NOMO-1 treated with DMSO at 0.1 percent for 48 hours (cell line): ENCODE data around the gene OR10A5.
"Not testable (repeated sequence)": the region's sequence is repeated elsewhere in the genome, so short reads cannot be mapped to it uniquely, and the experiment has no call there.

Source experiments
- DNase-seq: peaks from one replicate; lab custom pipeline; 2025; ENCODE audit not compliant: unreplicated experiment; lab: John Stamatoyannopoulos, UW

Gene OR10A5, protein sequence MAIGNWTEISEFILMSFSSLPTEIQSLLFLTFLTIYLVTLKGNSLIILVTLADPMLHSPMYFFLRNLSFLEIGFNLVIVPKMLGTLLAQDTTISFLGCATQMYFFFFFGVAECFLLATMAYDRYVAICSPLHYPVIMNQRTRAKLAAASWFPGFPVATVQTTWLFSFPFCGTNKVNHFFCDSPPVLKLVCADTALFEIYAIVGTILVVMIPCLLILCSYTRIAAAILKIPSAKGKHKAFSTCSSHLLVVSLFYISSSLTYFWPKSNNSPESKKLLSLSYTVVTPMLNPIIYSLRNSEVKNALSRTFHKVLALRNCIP

DNA sequence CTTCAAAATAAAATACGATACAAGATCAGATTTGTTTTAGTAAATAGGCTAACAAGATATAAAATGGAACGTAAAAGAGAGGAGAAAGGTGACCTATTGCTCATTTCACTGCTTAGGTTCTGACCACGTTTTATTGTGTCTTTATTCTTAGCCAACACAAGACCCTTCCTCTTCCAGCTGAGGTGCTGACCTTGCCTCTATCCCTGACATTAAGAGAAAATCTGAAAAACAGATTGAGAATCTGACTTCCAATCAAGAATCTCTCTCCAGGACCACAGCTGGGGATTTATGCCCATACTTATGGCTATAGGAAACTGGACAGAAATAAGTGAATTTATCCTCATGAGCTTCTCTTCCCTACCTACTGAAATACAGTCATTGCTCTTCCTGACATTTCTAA, at the start of gene OR10A5:
Gene OR10A5 (plus strand): TSS at position 301 of the 400 bp plus-strand sequence. CDS start 0 bp downstream, at position 301.
- no peak for DNase-seq

DNA sequence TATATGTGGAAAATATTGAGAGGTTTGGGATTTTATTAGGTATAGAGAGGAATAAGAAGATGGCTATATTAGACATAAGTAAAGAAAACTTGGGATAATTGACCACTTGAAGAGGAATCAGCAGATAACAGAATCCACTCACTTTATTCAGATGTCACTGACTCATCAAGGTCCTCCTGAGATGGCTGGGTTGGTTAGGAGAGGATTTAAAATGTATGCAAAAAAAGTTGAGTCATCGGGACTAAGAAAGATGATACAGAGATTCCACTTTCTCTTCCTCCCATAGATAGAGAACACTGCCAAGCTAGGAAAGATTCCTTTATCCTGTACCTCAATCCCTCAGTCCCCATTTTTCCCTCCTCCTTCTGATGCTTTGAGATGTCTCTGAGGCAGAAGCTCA, 46.1 kb upstream of the OR10A5 start, which contains the start of gene OR6A2:
Gene OR6A2 (minus strand): TSS at position 288 of the 400 bp plus-strand sequence. CDS start 3,981 bp downstream, outside the sequence.
- DNase-seq = no peak

DNA sequence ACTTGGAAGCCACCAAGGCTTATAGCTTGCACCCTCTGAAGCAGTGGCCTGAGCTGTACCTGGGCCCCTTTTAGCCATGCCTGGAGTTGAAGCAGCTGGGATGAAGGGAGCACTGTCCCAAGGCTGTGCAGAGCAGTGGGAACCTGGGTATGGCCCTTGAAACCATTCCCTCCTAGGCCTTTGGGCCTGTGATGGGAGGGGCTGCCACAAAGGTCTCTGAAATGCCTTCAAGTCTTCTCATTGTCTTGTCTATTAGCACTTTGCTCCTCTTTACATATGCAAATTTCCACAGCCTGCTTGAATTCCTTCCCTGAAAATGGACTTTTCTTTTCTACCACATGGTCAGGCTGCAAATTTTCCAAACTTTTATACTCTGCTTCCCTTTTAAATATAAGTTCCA, 44.4 kb upstream of the OR10A5 start:
- not testable (repeated sequence) for DNase-seq

DNA sequence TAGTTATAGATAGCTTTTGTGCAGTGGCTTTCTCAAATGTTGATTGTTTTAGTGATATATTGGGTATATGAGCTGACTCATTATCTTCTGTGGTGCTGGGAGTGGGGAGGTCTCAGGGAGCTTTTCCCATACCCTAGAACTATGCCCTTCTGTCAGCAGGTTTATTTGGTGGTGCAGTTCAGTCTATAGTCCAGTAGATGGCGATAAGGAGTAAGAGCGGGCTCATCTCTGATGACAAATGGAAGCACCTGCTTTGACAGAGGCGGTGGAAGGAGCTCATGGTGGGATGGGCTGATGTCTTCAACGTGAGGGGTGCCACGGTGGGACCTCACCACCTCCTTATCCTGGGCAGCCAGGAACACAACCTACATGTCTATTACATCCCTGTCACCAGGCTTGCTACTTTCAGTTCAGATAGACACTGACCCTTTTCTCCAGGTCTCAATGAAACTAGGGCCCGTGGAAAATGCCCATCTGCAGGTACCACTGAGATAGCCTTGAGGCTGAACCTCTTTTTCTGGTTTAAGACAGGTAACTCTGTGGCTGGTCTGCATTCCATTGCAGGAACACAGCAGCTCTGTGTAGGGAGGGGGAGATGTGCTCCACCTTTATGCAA, 33.0 kb upstream of the OR10A5 start:
- peak; percentile 46 for DNase-seq

DNA sequence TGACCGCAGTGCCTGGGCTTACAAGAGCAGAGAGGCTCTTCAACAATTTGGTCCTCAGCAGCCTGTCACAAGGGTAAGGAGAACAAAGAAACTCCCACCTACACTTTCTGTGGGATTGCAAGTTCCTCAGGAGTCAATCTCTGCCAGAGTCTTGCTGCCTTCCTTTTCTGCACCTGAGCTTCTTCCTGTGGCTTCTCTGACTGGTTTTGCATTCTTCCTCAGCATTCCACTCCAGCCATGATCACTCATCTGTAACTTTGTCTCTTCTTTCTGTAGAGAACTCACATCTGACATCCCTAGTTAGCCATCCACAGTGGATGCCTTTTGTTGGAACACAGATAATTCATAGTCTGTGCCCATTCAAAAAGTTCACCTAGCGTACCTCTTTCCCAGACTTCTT, 31.8 kb upstream of the OR10A5 start:
- DNase-seq = no peak

DNA sequence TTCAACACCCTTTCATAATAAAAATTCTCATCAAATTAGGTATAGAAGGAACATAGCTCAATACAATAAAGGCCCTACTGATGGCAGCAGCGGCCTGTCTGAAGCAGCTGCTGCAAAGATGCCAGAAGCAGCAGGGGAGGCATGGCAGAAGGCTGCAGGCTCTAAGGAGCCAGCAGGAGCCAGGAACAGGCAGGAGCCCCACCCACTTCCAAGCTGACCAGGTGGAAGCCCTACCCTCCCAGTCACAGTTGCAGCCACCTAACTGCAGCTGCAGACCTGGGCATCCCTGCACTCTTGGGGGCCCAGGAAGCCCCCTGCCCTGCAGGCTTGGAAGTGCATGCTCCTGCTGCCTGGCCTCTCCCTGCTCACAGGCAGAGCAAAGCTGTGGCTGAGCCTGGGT, 27.8 kb upstream of the OR10A5 start:
- DNase-seq = no peak

DNA sequence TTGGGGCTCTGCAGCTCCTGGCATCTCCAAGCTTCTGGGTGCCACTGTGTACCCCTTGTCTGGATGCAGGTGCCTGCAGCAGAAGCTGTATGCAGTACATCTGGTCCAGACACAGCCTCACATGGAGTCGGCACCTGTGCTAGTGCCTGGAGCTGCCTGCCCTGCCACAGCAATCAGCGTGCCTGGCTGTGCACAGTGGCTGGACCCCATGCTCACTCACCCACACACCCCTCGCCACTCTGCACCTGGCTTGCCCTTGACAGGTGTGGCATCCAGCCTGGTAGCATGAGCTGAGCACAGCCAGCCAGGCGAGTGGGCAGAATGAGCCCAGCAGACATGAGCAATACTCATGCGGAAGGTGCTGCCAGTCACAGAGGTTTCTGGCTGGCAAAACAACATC, 26.5 kb upstream of the OR10A5 start:
- no peak for DNase-seq

DNA sequence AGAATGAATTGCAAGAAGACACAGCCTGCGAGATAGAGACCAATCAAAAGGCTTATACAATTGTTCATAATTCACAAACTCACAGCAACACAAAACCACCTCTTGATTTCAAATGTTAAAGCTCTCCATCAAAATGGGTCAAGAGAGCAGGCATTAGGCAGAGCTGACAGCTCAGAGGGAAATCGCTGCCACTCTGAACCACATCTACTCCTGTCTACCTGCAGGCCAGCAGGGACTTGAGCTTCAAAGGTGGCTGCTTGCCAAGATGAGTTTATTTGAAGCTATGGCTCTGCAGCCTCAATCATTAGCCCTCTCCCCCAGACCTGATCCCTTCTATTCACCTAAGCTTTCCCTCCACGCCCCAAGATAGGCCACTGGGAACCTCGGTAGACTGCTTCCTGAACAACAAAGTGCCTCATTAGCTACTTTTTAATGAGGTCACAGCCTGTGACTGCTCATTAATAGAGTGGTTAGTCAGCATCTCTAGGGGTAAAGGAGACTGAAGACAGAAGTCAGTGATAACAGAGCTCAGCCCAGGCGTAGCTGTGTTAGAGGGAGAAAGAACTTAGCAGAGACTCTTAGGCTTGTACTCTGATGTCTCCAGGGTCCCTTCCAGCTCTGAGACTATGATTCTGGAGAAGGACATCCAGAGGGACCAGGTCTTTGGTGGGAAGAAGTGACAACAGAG, 21.2 kb upstream of the OR10A5 start:
- no peak for DNase-seq

DNA sequence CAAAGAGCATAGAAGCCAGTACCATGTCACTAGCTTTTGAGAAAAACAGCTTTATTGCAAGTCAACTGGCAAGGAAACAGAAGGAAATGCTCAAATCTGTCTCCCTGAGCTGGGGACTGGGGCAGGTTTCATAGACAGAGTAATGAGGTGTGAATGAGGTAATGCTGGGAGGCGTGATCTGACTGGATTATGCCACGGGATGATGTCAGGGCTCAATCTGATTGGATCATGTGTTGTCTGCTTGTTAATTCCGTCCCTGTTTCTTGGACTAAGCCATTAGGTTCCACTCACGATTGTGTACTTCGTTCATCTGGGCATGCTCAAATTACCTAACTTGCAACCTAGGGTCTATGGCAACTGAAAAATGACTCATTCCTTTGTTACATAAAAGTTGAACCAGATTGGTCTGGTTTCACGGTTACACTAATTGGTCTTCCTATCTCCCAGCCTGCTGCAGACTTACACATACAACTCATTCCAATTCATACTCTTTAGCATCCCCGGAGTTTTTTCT, 20.2 kb upstream of the OR10A5 start:
- peak; percentile 26 for DNase-seq

DNA sequence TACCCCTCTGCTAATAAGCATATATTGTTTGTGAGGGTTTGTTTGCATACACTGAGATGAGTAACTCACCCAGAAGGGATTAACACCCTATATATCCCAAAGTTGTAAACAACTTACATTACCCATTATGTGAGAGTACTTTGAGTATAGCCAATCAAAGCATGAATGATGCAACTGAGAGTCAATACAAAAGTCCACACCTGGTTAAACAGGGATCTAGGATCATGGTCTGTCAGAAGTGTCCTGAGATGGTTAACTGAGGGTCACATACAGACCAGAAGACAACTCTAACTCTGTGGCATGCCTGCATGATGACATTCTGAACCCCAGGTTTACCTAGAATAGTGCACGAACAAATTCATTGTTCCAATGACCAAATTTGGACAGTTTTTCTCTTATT, 17.4 kb upstream of the OR10A5 start:
- no peak for DNase-seq

DNA sequence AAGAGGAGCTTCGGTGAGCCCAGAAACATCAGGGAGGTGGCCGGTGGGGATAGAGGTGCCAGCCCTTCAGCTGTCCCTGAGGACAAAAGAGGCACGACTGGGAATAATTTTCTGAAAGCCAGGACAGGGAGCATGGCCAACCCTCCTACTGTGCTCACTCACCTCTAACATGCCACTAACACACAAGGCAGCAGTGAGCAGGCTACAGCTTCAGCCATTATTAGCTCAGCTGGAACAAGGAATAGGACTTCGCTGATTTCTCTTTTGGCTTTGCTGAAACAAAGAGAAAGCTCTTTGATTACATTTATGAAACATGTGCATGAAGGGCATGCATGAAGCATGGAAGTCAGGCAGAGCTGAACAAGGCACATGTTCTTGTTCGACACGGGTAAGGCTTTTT, 12.1 kb upstream of the OR10A5 start:
- no peak for DNase-seq

DNA sequence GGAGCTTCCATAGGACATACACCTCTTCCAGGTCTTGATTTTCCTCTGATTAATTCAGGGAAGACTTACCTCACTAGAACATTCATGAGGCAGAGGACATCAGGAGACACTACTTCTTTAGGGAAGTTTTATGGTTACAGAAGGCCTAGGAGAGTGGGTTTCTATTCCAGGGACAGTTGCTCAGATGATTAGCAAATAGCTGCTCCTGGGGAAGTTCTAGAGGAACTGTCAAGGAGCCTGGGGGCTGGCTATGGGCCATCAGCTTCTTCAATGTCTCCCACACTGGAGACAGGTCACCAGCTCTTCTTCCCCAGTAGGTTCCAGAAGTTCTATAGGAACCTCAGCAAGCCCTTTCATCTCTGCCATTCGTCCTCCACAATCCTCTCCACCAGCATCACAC, 11.5 kb upstream of the OR10A5 start:
- no peak for DNase-seq

DNA sequence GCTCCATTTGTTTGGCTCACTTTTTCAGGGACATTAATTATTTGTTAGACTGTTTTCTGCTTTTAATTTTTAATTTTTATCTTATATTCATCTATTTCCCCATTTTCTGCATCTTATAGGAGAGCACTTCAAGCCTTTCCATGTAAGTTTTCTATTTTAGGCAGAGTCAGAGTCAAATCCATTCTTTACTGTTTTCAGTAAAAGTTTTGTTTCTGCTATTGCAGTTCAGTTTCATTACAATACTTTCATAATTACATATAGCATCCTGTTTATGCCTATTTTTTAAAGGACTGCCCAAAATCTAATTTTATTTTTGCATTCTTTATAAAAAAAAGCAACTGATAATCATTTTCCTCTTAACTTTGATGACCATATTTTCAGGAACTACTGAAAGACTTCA, 3.8 kb upstream of the OR10A5 start:
- DNase-seq = no peak

DNA sequence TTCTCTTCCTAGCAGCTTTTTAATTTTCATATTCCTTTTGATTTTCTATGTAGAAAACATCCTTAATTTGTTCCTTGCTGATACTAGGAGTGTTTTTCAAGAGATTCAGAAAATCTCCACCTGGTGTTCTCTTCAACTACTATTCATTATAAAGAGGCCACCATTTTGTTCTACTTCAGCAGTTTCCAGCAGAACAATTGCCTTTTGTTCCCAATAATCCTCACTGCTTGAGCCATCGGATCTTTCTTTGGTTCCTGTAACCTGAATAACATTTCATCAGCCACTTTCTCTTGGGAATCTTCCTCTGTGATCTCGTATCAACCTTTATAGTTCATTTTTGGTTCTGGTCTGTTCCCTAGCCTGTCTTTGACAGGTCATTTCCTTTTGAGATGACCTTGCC, 1.8 kb upstream of the OR10A5 start:
- no peak for DNase-seq

DNA sequence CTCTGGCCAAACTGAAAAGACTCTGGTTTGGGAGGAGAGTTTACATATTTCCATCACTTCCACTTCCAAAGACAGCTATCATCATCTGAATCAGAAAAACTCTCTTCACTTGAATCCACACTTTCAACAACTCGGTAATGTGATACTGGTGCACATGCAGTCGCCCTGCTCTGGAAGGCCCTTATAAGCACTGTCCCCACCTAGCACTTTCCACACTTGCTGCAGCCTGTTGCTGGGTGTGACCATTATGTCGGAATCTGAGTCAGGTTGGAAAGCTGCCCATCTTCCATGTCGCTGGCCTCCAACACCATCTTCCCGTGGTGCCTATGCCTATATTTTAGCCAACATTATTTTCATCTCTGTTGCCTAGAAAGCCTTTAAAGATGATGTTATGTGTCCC, 1.1 kb upstream of the OR10A5 start:
- DNase-seq = no peak

DNA sequence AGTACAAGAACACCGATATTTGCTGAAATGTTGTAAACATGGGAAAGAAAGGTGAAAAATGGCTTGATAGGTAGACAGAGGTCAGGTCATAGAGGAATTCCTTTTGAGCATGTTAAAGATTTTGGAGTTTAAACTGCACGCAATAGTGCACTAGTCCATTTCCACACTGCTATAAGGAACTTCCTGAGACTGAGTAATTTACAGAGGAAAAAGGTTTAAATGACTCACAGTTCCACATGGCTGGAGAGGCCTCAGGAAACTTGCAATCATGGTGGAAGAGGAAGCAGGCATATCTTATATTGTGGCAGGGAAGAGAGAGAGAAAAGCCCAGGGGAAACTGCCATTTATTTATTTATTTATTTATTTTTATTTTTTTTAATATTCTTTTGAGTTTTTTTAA, 5.0 kb downstream of the OR10A5 start:
- no peak for DNase-seq

DNA sequence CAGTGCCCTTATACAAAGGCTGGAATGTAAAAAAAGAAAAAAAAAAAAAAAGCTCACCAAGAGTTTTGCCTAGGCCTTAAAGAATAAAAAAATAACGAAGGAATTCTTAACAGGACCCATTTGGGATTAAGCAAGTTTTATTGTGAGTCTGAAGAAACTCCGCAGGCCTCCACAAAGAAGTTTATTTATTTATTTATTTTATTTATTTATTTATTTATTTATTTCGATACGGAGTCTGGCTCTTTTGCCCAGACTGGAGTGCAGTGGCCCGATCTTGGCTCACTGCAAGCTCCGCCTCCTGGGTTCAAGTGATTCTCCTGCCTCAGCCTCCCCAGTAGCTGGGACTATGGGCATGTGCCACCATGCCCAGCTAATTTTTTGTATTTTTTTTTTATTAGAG, 9.3 kb downstream of the OR10A5 start:
- DNase-seq = not testable (repeated sequence)

DNA sequence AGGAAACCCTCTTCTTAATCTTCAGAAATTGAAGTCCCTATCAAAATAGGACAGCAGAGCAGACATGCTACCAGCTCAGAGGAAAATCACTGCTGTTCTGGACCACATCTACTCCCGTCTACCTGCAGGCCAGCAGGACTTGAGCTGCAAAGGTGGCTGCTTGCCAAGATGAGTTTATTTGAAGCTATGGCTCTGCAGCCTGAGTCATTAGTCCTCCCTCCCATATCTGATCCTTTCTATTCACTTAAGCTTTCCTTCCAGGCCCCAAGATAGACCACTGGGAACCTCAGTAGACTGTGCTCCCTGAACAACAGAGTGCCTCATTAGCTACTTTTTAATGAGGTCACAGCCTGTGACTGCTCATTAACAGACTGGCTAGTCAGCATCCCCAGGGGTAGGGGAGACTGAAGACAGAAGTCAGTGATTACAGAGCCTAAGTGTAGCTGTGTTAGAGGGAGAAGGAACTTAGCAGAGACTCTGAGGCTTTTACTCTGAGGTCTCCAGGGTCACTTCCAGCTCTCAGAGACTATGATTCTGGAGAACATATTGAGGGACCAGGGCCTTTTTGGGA, 10.6 kb downstream of the OR10A5 start:
- no peak for DNase-seq

DNA sequence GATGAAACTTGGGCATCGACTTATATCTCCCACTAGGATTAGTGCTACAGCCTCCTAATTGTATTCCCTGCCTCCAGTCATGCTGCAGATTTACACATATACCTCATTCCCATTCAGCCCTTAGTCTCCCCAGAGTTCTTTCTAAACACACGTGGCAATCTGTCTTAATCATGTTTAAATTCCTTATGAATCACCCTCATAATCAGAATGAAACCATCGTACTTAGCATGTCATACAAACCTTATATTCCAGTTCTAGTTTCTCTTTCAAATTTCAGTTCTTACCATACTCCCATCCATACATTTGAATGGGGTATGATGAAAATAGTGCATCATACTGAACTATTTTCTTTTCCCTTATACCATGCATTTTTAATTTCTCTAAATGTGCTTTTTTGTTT, 11.4 kb downstream of the OR10A5 start:
- DNase-seq = no peak

DNA sequence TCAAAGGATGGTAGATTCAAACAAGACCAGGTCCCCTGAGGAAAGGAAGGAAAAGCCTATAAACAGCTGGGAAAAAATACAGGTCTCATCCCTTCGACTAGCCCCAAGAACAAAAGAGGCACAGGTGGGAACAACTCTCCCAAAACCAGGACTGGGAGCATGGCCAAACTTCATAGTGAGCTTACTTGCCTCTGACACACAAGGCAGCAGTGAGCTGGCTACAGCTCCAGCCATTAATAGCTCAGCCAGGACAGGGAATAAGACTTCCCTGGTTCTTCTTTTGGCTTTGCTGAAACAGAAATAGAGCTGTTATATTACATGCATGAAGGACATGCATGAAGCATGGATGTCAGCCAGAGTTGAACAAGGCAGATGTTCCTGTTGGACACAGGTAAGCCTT, 17.5 kb downstream of the OR10A5 start, which contains the start of gene OR10A2:
Gene OR10A2 (plus strand): TSS at position 97 of the 400 bp plus-strand sequence. CDS start 6,698 bp downstream, outside the sequence.
- no peak for DNase-seq

DNA sequence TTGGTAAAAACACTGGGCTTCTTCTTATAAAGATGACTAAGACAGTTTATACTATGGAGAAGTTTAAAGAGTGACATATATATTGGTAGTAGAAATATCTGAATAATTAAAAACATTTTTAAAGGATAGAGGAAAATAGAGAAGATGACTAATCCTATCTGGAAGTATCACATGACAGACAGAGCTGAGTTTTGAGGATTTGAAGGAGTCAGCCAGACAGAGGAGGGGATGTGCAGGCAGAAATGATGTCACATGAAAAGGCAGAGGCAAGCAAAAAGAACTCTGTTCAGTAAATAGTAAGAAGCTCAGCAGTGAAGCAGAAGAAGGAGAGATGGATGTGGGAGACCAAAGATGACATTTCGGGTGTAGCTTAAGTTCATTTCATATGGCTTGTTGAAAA, 19.0 kb downstream of the OR10A5 start:
- DNase-seq = no peak
